GM21447 (cell line): ENCODE data around the gene TRIB2.

Experiments used
- ATAC-seq: cut with Tn5 transposase; IDR thresholded peaks from one replicate; pipeline ENCODE4 v1.9.1; 2021; ENCODE audit not compliant: unreplicated experiment

Gene TRIB2

GRCh38 chr2:12737738-12738485 is 21.2 kb downstream of the TRIB2 start:
- ATAC-seq: no peak

DNA sequence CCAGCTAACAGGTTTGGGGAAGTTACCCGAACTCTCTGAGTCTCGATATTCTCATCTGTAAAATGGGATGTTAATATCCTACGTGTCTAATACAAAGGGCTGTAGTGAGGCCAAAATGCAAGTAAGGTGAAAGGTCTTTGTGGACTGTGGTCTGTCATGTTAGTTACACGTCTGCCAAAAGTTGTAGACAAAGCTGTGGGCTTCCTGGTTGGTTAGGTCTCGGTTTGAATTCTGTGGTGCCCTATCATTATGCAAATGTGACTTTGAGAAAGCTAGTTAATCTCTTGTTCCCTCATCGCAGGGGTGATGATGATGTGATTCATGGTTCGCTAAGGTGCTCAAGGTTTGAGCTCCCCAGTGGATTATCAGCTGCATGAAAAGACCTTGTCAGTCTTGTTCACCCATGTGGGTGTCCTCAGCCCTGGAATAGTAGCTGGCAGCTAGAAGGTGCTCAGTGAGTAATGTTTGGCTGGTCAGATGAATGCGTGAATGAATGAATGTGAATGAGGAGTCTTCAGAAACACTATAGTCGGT is 23.1 kb downstream of the TRIB2 start:
- ATAC-seq: no peak

DNA sequence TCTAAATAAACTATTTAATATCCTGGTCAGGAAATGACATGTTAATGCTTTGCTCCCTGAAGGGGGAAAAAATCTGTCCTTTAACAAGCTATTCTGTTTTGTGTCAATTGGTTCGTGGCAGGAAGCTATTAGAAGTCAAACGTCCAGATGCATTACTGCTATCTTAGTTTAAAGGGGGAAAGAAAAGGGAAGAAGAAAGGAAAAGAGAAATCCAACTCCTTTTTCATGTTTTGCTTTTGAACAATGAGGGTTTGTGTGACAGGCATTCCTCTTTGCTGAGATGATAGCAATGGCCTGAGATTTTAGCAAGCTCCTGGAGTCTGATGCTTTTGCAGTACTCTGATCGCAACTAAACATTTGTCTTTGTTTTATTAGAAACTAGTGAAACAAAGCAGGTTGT is 24.6 kb downstream of the TRIB2 start:
- ATAC-seq: no peak

GRCh38 chr2:12742891-12743290 is 26.2 kb downstream of the TRIB2 start:
- ATAC-seq: no peak

GRCh38 chr2:12750166-12750905 is 33.6 kb downstream of the TRIB2 start:
- no peak for ATAC-seq

GRCh38 chr2:12754643-12755042 is 37.9 kb downstream of the TRIB2 start:
- no peak for ATAC-seq

DNA sequence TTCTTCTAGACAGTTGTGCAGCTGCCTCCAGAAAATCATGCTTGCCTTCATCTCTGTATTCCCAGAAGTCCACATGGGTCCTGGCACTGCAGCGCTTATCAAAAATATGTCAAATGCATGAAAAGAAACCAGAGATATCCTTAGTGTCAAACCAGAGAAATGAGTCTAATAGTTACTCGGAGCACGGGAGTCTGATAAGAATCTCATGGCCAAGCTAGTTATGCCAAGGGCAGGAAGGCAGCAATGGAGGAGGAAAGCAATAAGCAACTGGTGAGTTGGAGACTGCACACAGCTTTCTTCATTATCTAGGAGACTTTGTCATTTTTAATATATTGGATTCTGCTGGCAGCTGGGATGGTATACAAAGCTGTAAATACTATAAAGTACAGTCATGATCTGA is 38.6 kb downstream of the TRIB2 start:
- no peak for ATAC-seq

- no peak for ATAC-seq
Observed at GRCh38 chr2:12759248-12759647, 42.5 kb downstream of the TRIB2 start.

- ATAC-seq: no peak
Observed at GRCh38 chr2:12761104-12761503, 44.4 kb downstream of the TRIB2 start.

DNA sequence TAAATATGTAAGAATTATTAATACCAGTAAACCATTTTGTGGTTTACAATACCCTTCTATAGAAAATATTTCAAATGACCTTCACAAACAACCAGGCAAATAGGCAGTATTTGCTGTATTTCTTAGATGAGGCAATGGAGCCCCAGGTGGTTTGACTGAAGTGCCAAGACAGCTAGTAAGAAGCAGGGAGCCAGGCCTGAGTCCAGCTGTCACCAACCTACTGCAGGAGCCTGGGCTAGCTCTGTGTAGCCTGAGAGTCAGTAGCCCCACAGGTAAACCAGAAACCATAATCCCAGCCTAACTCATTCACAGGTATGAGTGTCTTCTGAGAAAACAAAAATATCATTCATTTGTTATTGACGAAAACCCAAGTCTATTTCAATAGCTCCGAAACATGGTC is 45.6 kb downstream of the TRIB2 start:
- ATAC-seq: no peak

DNA sequence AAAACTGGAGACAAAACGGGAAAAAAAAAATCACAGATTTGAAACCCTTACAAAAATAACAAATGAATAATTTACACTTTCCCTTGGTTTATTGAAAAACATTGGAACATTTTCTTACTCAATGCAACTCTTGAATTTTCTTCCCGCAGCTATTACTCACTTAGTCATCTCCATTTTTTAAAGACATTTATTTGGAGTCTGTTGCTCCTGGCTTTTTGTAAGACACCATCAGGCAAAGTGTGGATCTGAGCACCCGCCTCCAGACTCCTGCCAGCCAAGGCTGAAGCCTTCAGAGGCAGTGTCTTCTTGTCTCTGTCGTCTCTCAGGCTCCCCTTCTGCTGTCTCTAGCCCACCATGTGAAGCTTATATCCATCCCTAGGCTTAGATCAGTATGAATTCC is 46.2 kb downstream of the TRIB2 start:
- ATAC-seq: no peak

DNA sequence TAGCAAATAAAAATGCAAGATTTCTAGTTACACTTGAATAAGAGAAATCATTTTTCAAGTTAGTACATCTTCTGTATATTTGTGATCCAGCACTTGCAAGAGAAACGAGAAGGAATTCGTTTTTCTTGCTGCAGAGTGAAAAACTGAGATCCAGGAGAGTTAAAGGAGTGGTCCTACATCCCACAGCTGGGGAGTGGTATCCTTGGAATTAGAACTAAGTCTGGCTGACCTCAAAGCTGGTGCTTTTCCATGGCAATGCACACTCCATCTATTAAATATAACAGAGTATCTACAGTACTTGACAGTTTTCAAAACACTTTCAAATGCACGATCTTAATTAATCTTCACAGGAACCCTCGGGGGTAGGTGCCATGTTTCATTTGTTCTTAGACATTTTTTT is 46.8 kb downstream of the TRIB2 start:
- ATAC-seq: no peak

DNA sequence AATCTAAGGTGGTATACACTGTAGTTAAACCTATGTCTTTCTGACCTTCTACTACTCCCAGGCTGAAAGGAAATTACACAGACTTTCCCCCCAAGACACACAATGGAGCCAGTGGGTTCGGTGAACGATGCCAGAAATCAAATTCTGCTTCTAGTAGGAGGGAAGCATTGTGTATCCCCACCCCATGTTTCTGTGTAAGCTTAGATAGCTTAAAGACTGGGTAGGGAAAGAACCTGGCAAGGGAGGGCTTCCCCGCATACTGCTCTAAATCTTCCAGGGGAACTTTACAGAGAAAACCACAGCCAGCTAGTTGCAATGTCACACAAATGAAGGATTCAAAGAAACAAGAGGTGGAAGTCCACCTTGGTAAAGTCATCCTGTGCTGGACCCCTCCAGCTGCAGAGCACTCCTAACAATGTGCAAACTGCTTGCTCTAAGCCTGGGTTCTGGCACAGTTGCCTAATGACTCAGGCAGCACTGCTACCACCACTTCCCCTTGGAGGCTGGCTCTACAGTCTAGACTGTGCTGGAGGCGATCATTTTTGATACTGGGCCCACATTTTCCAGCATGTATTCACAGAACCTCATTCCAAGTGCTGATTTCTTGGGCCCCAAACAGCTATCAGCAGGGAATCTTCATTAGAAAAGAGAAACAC is 47.5 kb downstream of the TRIB2 start:
- no peak for ATAC-seq

DNA sequence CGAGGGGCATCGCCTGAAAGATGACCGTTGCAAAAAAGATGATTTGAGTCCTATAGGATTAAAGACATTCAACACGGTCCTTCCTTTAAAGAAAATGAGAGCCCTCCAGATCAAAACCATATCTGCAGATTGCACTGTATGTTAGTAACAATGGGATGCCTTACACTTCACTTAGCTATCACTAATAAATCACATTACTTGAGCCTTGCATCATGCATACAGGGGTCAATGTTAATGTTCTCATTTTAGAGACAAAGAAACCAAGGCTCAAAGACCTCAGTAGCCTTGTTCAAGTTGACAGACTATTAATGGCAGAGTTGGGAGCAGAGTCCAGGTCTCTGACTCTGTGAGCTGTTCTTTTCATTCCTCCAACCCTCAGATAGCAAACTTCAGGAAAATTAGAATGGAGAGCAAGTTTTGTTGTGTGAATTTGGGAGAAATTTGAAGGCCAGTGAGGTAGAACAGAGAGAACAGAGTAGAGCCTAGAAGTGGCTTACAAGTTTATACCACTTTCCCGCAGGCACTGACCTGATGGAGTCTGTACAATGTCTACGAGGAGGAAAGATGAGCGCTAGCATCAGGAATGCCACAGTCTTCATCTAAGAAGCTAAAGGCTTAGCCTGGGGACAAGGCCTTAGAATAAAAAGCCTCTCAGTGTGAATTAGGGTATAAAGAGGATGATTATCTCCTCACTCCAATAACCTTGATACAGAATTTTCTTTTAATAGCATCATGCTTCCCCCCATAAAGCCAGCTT is 48.3 kb downstream of the TRIB2 start:
- no peak for ATAC-seq

GRCh38 chr2:12766421-12766879 is 49.7 kb downstream of the TRIB2 start:
- ATAC-seq: no peak

- ATAC-seq: no peak
Observed at GRCh38 chr2:12767541-12767940, 50.8 kb downstream of the TRIB2 start.

- ATAC-seq: no peak
Observed at GRCh38 chr2:12767996-12768624, 51.4 kb downstream of the TRIB2 start.

DNA sequence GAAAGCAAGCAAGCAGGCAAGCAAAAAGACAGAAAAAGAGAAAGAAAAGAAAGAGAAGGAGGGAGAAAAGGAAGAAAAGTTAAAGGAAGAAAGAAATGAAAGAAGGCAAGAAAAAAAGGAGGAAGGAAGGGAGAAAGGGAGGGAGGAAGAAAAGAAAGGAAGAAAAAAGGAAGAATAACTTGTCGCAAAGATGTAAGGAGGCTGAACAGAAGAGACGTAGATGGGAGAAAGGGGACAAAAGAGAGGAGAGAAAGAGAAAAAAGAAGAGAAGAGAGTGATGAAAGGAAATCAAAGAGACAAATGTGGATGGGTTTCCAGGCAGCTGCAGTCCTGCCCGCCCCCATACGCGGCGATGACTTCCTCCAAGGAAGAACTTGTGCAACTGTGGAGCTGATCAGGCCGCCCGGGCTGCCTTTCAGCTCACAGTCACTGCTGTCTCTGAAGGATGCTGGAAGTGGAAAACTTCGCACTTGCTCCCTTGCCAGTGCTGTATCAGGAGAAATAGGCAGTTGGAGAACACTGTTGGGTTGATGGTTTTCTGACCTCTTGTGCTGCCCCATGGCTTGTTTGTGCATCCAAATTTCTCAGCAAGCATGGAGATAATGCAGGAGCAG is 52.9 kb downstream of the TRIB2 start:
- ATAC-seq: no peak

DNA sequence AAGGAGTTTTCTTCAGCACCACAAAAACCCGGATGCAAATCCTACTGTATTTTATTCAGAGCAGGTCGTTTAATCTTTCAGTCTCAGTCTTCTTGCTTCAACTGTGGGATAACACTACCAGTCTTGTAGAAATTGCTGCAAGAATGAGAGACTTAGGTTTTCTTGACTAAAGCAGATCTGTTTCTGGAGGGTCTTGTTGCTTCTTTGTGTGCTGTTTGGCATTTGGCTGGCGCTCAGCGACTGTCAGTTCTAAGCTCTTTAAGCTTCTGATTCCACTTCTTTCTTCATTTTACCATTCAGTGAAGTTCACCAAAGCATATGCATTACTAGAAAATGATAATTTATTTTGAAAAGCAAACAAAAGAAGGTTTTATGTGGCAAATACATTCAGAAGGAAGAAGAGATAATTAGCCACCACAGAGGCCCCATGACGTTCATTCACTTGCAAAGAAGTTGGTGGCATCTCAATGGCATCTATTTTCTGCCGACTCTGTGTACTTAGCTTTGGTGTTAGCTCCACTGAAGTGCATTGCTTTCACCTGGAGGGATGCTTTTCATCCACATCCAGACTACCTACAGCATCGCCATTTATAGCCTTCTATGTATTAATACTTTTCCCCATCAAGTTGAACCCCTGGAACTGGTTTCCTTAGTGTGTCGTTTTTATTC is 53.7 kb downstream of the TRIB2 start:
- no peak for ATAC-seq

GRCh38 chr2:12771154-12771553 is 54.4 kb downstream of the TRIB2 start:
- no peak for ATAC-seq
